CD4-positive, alpha-beta memory T cell (primary cell): ENCODE measurements around the gene AMELX. TPM values are rescaled to one million over a fixed set of nuclear protein-coding genes. Genes with fewer than 3 reads are reported as not detected.

Source experiments
- CTCF ChIA-PET: fragments of 350-600 bp; sonication (Branson Sonifier 250); formaldehyde crosslinking; loops from one replicate; lab custom pipeline; 2021; ENCODE audit warnings: inconsistent platforms; ENCODE audit not compliant: partially characterized antibody; lab: Charles Lee
- POLR2A ChIA-PET: fragments of 350-600 bp; sonication (Branson Sonifier 250); formaldehyde crosslinking; loops from one replicate; lab custom pipeline; 2021; ENCODE audit not compliant: partially characterized antibody; lab: Charles Lee
- DNase-seq, 5 donors: peaks; one replicate each; pipeline versions ENCODE4 v3.0.0 to v3.0.0-alpha.2; 2020 to 2022; ENCODE audit warnings: mixed read lengths in 1 of 5
- H3K27ac ChIP-seq: one replicate; pipeline ENCODE4 v1.7.0; 2013; ENCODE audit warnings: low read depth, low read length
- H3K27me3 ChIP-seq: 2 replicates; pipeline ENCODE4 v1.7.0; 2013; ENCODE audit warnings: mild to moderate bottlenecking, low read length, moderate library complexity; ENCODE audit not compliant: insufficient read depth
- H3K36me3 ChIP-seq: 2 replicates; pipeline ENCODE4 v1.7.0; 2013; ENCODE audit warnings: mild to moderate bottlenecking, low read length, moderate library complexity; ENCODE audit not compliant: insufficient read depth
- H3K4me1 ChIP-seq: 2 replicates; pipeline ENCODE4 v1.7.0; 2013; ENCODE audit warnings: mild to moderate bottlenecking, low read length, moderate library complexity; ENCODE audit not compliant: insufficient read depth
- H3K4me3 ChIP-seq, 2 donors: one replicate each; pipeline ENCODE4 v1.7.0; 2013; ENCODE audit warnings: low read length in 2 of 2, mild to moderate bottlenecking in 1 of 2
- H3K9me3 ChIP-seq, 2 donors: one replicate each; pipeline ENCODE4 v1.7.0; 2013; ENCODE audit warnings: low read length in 2 of 2, control low read depth in 1 of 2; ENCODE audit not compliant: control insufficient read depth in 1 of 2
- H3K27ac Mint-ChIP-seq, 7 donors: one replicate each; pipeline ENCODE4 v1.8.0; 2020 to 2021; ENCODE audit warnings: mixed read lengths in 7 of 7, mild to moderate bottlenecking in 6 of 7, inconsistent platforms in 3 of 7, moderate library complexity in 3 of 7
- H3K27me3 Mint-ChIP-seq, 2 donors: one replicate each; pipeline ENCODE4 v1.8.0; 2020 to 2021; ENCODE audit warnings: mixed read lengths in 2 of 2
- H3K36me3 Mint-ChIP-seq, 2 donors: one replicate each; pipeline ENCODE4 v1.8.0; 2020 to 2021; ENCODE audit warnings: mixed read lengths in 2 of 2, inconsistent platforms in 1 of 2, mild to moderate bottlenecking in 1 of 2
- H3K4me1 Mint-ChIP-seq, 4 donors: one replicate each; pipeline ENCODE4 v1.8.0; 2020 to 2021; ENCODE audit warnings: mixed read lengths in 4 of 4, mild to moderate bottlenecking in 1 of 4
- H3K4me3 Mint-ChIP-seq, 8 donors: one replicate each; pipeline ENCODE4 v1.8.0; 2020 to 2021; ENCODE audit warnings: mixed read lengths in 8 of 8, mild to moderate bottlenecking in 7 of 8, moderate library complexity in 6 of 8, inconsistent platforms in 3 of 8
- H3K9me3 Mint-ChIP-seq, 8 donors: one replicate each; pipeline ENCODE4 v1.8.0; 2020 to 2021; ENCODE audit warnings: mixed read lengths in 8 of 8, mild to moderate bottlenecking in 5 of 8, inconsistent platforms in 3 of 8, moderate library complexity in 1 of 8
- intact Hi-C: fragments of 100-400 bp; cut with micrococcal nuclease; formaldehyde crosslinking; loops from one replicate; pipeline ENCODE4 v1.15.1; 2023
- polyA plus RNA-seq, 2 donors: library from polyadenylated mRNA; unstranded; fragments of 300-500 nt; fragmentation: Illumina TruSeq; gene quantifications; one replicate each; pipeline ENCODE4 v1.2.3, GENCODE V29; 2021
- total RNA-seq, 2 experiments: library from RNA; stranded (reverse); gene quantifications; one replicate each; pipeline ENCODE4 v1.2.3, GENCODE V29; 2021

The AMELX gene
- total and polyA plus RNA-seq, 4 experiments from 2014 or later = not detected

DNA sequence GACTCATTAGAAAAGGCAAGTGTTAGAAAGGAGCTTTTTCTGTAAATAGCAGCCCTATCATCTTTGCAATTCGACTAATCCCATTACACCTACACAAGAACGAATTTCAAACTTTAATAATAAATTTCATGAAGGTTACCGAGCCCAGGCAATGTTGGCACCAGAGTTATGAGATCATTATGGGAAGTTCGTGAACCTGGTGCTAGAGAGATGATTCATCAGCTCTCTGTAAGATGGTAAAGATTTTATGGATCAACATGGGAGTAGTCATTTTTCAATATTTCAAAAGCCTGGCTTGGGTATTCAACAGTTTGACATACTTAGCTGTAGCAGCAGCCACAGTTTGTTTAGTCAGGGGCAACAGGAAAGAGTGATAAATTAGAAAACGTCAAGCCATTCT is 35.8 kb downstream of the AMELX start:
- no peak overlapping the region for H3K27ac Mint-ChIP-seq
- Histone ChIP-seq H3K27ac (no peak overlapping the region), H3K36me3 (no peaks in the 10 kb centered on the region), H3K9me3 (no peaks in the 10 kb centered on the region), H3K4me1 (no peaks in the 10 kb centered on the region), H3K4me3 (no peak overlapping the region), H3K27me3 (no peaks in the 10 kb centered on the region)
- intact Hi-C loops = no loop called here
- DNase-seq = no peak
- H3K4me1 Mint-ChIP-seq = no peaks in the 10 kb centered on the region
- no peak overlapping the region for H3K4me3 Mint-ChIP-seq
- CTCF ChIA-PET = no interaction called here
- POLR2A ChIA-PET = no interaction called here
- no peaks in the 10 kb centered on the region for H3K27me3 Mint-ChIP-seq
- peaks cover 0 to 5% (median 0%) of the 10 kb centered on the region in 8 donors for H3K9me3 Mint-ChIP-seq
- no peaks in the 10 kb centered on the region for H3K36me3 Mint-ChIP-seq

DNA sequence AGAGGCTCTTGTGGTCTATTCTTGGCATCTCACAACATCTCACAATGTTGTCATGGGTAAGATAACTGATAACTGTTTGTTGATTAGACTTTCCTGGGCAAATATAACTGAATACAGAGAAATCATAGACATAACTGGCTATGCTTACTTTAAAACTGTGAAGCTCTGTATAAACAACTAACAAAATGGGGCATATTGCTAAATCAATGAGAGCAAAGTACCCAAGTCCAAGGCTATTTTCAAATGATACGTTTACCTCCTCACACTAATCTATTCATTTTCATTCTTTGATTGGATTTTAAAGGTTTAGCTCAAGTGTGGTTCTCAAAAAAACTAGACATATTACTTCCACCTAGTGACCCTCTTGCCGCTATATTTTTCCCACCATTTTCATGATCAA is 38.6 kb downstream of the AMELX start:
- Histone ChIP-seq H3K4me3 (no peak overlapping the region), H3K27me3 (no peaks in the 10 kb centered on the region), H3K27ac (no peak overlapping the region), H3K4me1 (no peaks in the 10 kb centered on the region), H3K36me3 (no peaks in the 10 kb centered on the region), H3K9me3 (no peaks in the 10 kb centered on the region)
- Mint-ChIP-seq H3K27ac (no peak overlapping the region), H3K4me3 (no peak overlapping the region), H3K27me3 (no peaks in the 10 kb centered on the region), H3K36me3 (no peaks in the 10 kb centered on the region), H3K9me3 (peaks cover 0 to 9% (median 0%) of the 10 kb centered on the region in 8 donors), H3K4me1 (no peaks in the 10 kb centered on the region)
- ChIA-PET POLR2A (no interaction called here), CTCF (no interaction called here)
- intact Hi-C loops = no loop called here
- DNase-seq = no peak

DNA sequence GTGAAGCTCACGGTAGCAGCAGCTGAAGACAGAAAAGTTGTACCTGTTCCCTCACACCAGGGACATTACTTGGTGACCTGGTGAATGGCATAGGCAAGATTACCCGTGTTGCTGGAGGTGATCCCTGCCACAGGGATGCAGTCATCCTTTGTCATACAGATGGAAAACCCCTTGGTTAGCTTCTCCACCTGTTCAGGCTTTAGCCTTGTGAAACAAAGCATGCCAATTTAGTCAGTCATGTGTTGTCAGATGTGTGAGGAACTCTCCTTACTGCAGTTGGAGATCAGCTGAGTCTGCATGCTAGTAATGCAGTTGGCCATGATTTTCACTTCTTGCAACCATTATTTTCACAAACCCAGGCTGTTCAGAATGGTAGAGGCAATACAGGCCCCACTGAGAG is 41.0 kb downstream of the AMELX start:
- Mint-ChIP-seq H3K9me3 (peaks cover 0 to 9% (median 0%) of the 10 kb centered on the region in 8 donors), H3K4me1 (no peaks in the 10 kb centered on the region), H3K36me3 (no peaks in the 10 kb centered on the region), H3K27ac (no peak overlapping the region), H3K4me3 (no peak overlapping the region), H3K27me3 (peaks cover 0 to under 1% of the 10 kb centered on the region in 2 donors)
- no peaks in the 10 kb centered on the region for H3K4me1 ChIP-seq
- POLR2A ChIA-PET = no interaction called here
- no peak overlapping the region for H3K4me3 ChIP-seq
- no peaks in the 10 kb centered on the region for H3K9me3 ChIP-seq
- no peaks in the 10 kb centered on the region for H3K36me3 ChIP-seq
- no peaks in the 10 kb centered on the region for H3K27me3 ChIP-seq
- no peak for DNase-seq
- no peak overlapping the region for H3K27ac ChIP-seq
- intact Hi-C loops = no loop called here
- CTCF ChIA-PET = no interaction called here

GRCh38 chrX:11336201-11336600 is 43.0 kb downstream of the AMELX start:
- no peaks in the 10 kb centered on the region for H3K4me1 Mint-ChIP-seq
- peaks cover 0 to 11% (median 0%) of the 10 kb centered on the region in 8 donors for H3K9me3 Mint-ChIP-seq

GRCh38 chrX:11337292-11338009 is 44.2 kb downstream of the AMELX start:
- CTCF ChIA-PET = no interaction called here
- H3K27me3 Mint-ChIP-seq = peaks cover 0 to 2% of the 10 kb centered on the region in 2 donors

More at GRCh38 chrX:11336201-11336600, 43.0 kb downstream of the AMELX start:
- intact Hi-C loops = no loop called here
- Mint-ChIP-seq H3K27ac (no peak overlapping the region), H3K27me3 (peaks cover 0 to 2% of the 10 kb centered on the region in 2 donors), H3K36me3 (no peaks in the 10 kb centered on the region), H3K4me3 (no peak overlapping the region)
- Histone ChIP-seq H3K36me3 (no peaks in the 10 kb centered on the region), H3K4me1 (no peaks in the 10 kb centered on the region), H3K27me3 (no peaks in the 10 kb centered on the region), H3K9me3 (no peaks in the 10 kb centered on the region), H3K27ac (no peak overlapping the region), H3K4me3 (no peak overlapping the region)
- ChIA-PET POLR2A (no interaction called here), CTCF (no interaction called here)
- no peak for DNase-seq

DNA sequence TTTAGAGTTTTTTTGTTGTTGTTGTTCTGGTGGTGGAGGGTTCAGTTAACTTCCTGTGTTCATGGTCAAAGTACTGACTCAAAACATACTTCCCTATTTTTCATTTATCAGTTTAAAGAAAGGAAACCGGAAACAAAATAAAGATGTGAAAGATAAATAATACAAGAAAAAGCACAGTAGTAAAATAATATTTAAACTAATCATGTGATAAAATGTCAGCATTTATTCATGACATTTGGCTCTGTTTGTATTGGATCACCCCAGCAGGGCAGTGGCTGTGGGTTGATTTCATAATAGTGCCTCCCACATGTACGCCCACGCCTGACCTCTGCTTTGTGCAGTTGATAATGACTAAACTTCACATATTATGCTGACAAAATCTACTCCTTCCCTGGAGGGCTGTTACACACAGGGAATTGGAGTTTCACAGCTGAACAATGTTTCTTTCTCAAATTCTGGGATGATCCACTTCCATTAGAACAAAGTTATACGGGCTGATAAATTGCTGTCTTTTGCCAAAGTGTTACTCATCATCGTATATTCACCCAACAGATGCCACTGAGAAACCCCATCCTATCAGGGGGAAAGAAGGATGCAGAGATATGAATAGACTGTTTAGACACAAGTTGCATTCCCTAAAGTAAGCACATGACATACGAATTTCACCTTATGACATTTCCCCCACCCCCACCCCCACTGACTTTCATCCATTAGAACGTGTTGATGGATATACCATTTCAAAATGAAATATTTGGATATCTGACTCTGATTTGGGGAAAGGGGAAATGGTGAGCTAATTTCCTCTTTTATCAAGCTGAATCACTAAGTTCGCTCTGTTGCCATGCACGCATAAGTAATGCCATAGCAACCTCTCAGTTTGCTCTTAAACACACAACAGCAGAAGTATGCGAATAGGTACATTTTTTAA is 48.3 kb downstream of the AMELX start:
- Histone ChIP-seq H3K27ac (no peak overlapping the region), H3K4me1 (no peaks in the 10 kb centered on the region), H3K27me3 (no peaks in the 10 kb centered on the region), H3K4me3 (no peak overlapping the region), H3K9me3 (no peaks in the 10 kb centered on the region), H3K36me3 (no peaks in the 10 kb centered on the region)
- no peak overlapping the region for H3K4me3 Mint-ChIP-seq
- H3K36me3 Mint-ChIP-seq = no peaks in the 10 kb centered on the region
- no peaks in the 10 kb centered on the region for H3K4me1 Mint-ChIP-seq
- H3K27ac Mint-ChIP-seq = no peak overlapping the region
- intact Hi-C loops = no loop called here
- peaks cover 0 to 2% of the 10 kb centered on the region in 2 donors for H3K27me3 Mint-ChIP-seq
- POLR2A ChIA-PET = no interaction called here
- peaks cover 0 to 5% (median 0%) of the 10 kb centered on the region in 8 donors for H3K9me3 Mint-ChIP-seq
- DNase-seq = no peak
- CTCF ChIA-PET = no interaction called here

More at GRCh38 chrX:11337292-11338009, 44.2 kb downstream of the AMELX start:
- Histone ChIP-seq H3K4me3 (no peak overlapping the region), H3K4me1 (no peaks in the 10 kb centered on the region), H3K27ac (no peak overlapping the region), H3K36me3 (no peaks in the 10 kb centered on the region), H3K27me3 (no peaks in the 10 kb centered on the region), H3K9me3 (no peaks in the 10 kb centered on the region)
- H3K9me3 Mint-ChIP-seq = peaks cover 0 to 11% (median 0%) of the 10 kb centered on the region in 8 donors
- DNase-seq = no peak
- H3K4me1 Mint-ChIP-seq = no peaks in the 10 kb centered on the region
- no peak overlapping the region for H3K27ac Mint-ChIP-seq
- no peak overlapping the region for H3K4me3 Mint-ChIP-seq
- POLR2A ChIA-PET = no interaction called here
- intact Hi-C loops = no loop called here
- no peaks in the 10 kb centered on the region for H3K36me3 Mint-ChIP-seq

- H3K4me3 Mint-ChIP-seq = no peak overlapping the region
- no peak overlapping the region for H3K27ac ChIP-seq
- no peaks in the 10 kb centered on the region for H3K4me1 Mint-ChIP-seq
- H3K9me3 ChIP-seq = no peaks in the 10 kb centered on the region
- peaks cover 0 to 2% of the 10 kb centered on the region in 2 donors for H3K27me3 Mint-ChIP-seq
- intact Hi-C loops = no loop called here
- DNase-seq = no peak
- H3K9me3 Mint-ChIP-seq = peaks cover 0 to 5% (median 0%) of the 10 kb centered on the region in 8 donors
- ChIA-PET POLR2A (no interaction called here), CTCF (no interaction called here)
- H3K27me3 ChIP-seq = no peaks in the 10 kb centered on the region
- no peaks in the 10 kb centered on the region for H3K36me3 ChIP-seq
- H3K27ac Mint-ChIP-seq = no peak overlapping the region
- H3K36me3 Mint-ChIP-seq = no peaks in the 10 kb centered on the region
- no peaks in the 10 kb centered on the region for H3K4me1 ChIP-seq
- H3K4me3 ChIP-seq = no peak overlapping the region
Observed at GRCh38 chrX:11342673-11343072, 49.5 kb downstream of the AMELX start.
